ENCODE results near the gene RASGRP2.

RASGRP2 gene

DNA sequence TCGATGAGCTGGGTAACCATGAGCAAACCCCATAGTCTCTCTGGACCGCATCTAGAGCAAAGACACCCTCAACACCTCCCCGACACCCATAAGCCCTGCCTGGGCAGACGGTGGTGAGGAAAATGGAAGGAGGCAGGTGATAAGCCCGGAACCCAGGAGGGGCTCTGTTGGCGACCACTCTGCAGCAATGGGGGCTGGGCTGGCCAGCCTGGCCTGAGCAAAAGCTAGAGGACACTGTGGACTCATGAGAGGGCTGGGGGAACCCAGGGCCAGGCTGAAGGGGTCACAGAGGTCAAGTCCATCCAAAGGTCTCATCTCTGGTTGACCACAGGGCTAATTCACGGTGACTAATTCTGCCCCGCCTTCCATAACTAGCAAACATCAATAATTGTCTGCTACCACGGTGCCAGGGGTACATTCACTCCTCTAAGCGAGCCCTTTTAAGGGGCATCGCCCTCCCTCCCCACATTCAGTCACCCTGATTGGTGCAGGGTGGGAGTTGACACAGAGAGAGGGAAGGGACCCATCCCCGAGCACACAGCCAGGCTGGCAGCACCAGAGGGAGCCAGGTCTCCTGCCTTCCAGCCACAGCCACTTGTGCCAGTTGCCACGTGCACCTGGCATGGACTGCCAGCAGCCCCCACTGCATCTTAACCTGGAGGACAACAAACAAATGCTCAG is 11.9 kb upstream of the RASGRP2 start:
- DNase-seq (ENCODE audit: low spot score), result no peak

DNA sequence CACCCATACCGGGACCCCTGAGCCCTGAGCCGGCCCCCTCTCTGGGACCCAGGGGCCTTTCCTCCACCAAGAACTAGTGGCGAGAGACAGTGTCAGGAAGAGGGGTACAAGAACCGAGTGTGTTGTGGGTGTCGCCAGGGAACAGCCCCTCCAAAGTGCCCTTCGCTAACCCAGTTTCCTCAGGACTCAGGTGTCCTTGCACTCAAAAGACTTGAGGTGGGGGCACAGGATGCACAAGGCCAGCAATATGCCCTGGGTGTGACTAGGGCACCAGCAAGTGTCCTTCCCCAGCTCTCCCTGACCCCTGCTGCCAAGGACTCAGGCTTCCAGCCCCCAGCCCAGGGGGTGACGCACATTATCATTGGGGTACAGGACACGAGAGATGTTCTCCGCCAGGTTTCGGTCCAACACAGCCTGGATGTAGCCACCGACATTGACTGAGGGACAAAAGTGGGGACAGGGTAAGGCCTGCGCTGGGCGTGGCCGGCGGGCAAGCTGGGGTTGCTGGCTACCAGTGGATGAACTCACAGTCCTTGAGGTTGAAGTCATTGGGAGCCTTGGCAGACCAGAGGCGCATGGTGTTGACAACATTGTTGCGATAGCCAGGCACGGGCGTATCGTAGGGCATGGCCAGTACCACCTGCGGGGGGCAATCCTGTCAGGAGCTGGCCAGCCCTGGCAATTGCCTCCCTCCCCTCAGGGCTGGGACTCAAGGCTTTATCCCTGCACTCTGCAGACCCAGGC is 11.1 kb upstream of the RASGRP2 start:
- DNase-seq (ENCODE audit: low spot score), result no peak

- no peak for DNase-seq (ENCODE audit: low spot score)
Observed at GRCh38 chr11:64754124-64754918, 10.4 kb upstream of the RASGRP2 start.

DNA sequence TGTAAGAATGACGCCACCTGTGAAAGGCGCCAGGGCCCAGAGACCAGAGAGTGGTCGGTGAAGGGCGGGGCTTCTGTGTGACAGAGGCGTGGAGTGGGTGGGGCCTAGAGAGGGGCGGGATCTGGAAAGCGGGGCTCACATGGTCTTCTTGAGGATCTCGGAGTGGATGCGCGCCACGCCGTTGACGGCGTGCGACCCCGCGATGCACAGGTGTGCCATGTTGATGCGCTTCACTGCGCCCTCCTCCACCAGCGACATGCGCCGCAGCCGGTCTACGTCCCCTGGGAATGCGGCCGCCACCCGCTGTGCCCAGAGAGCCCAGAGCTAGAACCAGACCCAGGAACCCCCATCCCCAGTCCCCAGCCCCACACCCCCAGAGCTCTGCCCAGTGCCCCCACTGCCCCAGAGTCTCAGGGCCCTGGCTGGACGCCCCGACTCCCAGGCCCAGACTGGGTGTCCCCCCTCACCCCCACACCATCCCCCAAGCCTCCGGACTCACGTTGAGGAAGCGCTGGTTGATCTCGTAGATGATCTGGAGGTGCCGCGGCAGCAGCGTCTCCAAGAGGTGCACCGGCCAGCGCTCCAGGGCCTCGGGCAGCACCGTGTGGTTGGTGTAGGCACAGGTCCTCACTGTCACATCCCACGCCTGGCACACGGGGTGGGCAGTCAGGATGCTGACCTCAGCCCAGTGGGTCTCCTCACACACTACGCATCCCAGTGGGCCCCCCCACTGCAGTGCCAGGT is 9.6 kb upstream of the RASGRP2 start:
- DNase-seq (ENCODE audit: low spot score), result no peak

DNA sequence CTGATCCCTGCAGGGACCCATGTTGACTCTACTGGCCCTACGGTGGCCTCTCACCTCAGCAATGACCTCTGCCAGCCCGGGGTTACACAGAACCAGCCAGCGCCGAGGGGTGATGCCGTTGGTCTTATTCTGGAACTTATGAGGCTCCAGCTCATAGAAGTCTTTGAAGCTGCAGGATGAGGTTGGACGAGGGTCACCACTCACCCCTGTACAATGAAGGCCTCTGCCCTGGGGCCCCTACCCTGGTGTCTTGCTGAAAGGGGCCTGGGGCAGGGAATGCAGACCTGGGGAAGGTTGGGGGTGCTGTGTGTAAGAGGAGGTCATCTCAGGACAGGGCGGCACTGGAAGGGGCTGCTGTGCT is 9.1 kb upstream of the RASGRP2 start:
- no peak for DNase-seq (ENCODE audit: low spot score)

DNA sequence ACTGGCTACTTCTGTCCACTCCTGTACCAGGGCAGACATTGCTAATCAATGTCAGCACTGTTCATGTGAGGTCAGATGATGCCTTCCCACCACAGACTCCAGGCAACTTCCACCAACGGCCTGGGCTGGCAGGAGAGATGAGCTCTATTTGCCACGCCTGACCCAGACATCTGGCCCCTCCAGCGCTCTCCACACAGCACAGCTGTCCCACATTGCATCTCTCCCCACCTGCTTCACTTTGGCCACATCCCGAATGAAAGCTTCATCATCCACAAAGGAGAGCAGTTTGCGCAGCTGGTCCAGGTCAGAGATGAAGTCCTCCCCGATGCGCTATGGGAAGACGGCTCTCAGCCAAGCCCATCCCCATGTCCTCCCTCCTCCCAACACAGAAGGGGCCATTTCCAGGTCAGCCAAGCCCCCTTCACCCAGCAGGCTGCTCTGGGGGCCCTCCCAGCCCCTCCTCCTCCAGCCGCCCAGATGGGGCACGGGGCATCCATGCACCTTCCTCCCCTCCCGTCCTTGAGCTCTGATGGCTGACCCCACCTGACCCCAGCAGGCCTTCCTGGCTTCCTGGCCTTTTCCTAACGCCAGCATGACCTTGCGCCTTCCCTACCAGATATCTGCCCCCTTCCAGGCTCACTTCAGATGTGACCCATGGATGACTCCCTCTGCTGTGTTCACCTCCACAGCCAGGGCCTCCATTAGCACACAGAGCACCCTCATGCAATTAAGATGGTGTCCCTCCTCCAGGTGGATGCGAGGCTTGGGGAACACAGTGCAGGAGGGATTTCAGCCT is 8.4 kb upstream of the RASGRP2 start:
- no peak for DNase-seq (ENCODE audit: low spot score)

DNA sequence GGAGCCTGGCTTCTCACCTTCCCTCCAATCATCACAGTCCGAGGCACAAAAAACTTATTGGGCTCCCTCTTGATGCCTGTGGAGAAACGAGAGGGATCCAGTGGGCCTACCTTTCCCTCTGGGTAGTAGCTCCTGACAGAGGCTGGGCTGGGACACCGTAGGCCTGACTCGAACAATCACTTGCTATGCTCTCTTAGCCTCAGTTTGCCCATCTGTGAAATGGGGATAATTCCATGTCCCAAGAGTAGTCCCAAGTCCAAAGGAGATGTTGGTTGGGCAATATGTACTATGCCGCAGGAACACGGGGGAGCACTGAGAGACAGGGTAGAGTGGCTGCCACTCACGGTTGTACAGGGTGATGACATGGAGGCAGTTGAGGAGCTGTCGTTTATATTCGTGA is 7.6 kb upstream of the RASGRP2 start:
- no peak for DNase-seq (ENCODE audit: low spot score)

GRCh38 chr11:64751136-64751535 is 7.2 kb upstream of the RASGRP2 start:
- no peak for DNase-seq (ENCODE audit: low spot score)

DNA sequence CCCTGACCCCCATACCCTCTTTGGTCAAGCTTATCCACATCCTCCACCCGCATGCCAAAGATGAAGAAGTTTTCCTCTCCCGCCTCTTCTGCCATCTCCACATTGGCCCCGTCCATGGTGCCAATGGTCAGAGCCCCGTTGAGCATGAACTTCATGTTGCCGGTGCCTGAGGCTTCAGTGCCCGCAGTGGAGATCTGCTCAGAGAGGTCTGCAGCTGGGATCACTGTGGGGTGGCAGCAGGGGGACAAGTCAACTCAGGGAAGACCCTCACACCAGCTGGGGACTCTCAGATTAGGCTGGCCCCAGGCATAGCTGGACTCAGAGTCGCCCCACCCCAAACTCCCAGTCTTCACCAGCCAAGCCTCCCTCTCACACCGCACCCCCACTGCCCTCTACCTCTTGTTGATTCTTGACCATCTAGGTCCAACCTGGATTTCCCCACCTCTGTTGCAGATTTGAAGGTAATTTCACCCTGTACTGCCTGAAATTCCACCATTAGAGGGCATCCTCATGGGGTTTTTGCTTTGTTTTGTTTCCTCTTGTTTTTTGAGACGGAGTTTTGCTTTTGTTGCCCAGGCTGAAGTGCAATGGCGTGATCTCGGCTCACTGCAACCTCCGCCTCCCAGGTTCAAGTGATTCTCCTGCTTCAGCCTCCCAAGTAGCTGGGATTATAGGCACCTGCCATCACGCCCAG is 6.6 kb upstream of the RASGRP2 start:
- no peak for DNase-seq (ENCODE audit: low spot score)

- no peak for DNase-seq (ENCODE audit: low spot score)
Observed at GRCh38 chr11:64747961-64748665, 4.2 kb upstream of the RASGRP2 start.

GRCh38 chr11:64746486-64746885 is 2.5 kb upstream of the RASGRP2 start:
- DNase-seq (ENCODE audit: low spot score), result no peak

DNA sequence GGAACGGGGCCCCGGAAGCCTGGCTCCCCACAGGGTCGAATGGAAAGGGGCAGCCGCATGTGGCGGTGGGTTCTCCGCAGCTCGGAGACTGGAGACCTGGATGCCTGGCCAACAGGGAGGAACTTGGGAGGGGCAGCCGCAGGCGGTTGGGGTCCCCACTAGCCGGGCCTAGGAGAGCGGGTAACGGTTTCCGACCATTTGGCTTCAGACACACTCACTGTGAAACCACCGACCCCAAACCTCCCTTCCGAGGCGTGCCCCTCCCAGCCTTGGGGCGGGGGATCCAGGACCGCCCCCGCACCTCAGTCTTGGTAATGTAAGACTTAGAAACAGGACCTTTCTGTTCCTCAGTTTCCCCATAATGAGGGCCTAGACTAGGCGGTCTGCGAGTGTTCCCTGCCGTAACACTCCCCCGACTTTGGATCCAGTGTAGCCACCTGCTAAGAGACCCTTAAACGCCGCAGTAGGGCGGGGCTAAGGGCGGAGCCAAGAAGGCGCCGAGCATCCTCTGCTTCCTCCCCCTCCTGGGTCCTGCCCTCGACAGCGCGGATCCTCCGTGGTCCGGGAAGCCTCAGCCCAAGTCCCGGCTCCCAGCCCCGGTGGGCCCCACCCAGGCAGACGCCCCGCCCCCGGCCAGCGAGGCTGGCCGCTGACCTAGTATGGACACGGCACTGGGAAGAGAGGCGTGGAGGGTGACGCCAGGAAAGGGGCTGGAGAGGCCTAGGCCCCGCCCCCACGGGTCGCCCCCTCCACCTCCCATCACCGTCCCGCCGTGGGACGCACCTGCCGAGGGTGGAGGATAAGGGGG is 1.8 kb upstream of the RASGRP2 start:
- DNase-seq (ENCODE audit: low spot score), result peak; percentile 68

GRCh38 chr11:64745189-64745520 is 1.2 kb upstream of the RASGRP2 start:
- no peak for DNase-seq (ENCODE audit: low spot score)

- DNase-seq (ENCODE audit: low spot score), result no peak
Observed at GRCh38 chr11:64744544-64745188, 724 bp upstream of the RASGRP2 start.

DNA sequence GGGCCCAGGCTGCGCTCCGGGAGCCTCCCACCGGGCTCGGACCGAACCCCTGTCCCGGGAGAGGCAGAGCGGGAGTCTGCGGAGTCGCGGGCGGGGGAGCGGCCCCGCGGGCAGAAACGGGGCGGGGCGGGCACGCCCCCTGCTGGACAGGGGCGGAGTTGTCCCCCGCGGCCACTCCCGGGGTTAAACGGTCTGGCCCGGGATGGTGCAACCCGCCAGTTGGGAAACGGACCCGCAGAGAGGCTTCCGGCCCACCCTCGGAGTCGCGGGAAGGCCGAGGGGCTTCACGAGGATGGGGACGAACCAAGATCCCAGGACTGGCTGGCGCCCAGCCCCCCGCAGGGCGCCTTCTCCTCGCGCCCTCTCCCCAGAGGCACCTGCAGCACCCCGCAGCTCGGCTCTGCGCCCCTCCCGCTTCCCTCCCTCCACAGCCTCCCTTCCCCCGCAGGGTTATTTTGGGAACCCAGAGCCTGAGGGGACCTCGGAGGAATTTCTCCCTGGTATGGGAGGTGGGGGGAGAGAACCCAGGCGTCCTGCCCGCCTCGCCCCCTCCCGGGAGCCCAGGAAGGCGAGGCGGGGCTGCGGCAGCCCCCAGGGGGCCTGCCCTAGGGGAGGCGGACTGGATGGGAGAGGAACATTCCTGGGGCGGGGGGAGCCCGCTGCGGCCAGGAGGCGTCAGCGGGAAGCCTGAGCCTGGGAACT is 902 bp downstream of the RASGRP2 start:
- no peak for DNase-seq (ENCODE audit: low spot score)

DNA sequence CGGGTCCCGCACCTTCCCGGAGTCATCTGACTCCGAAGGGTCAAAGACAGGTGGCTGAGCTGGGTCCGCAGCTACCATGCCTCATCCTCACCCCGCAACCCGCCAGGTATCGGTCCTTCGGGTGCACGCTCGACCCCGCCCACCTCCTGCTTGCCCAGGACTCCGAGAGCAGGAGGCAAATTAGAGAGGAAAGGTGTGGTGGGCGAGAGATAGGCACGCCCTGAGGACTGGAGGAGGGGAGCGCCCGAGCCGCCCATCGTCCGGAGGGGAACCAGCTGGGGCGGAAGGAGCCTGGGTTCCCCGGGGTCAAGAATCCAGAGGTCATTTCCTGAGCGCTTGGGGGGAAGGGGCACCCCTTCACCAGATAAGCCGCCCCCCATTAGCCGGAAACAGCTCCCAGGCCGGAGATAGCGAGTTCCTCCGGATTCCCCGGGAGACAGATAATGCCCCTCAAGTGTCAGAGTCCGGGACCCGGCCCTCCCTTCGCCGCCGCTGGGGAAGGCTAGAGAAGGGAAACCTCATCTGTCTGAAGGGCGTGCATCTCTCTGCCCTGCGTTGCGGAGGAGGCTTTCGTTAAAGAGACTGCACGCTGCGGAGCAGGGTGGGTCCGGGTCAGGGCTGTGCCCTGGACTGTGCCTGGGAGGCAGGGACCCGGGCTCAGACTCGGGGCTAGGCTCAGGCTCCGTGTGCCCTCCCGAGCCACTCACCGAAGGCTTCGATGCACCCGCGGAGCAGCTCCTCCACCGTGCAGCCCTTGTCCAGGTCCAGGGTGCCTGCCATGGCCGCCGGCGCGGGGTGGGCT is 1.7 kb downstream of the RASGRP2 start:
- no peak for DNase-seq (ENCODE audit: low spot score)

GRCh38 chr11:64741375-64742086 is 2.4 kb downstream of the RASGRP2 start:
- no peak for DNase-seq (ENCODE audit: low spot score)
